Activated naive CD4-positive, alpha-beta T cell treated with anti-CD3 and anti-CD28 coated beads, Interleukin-2, amount 10 ng/mL, durations not matched to agents 7 days and 5 days (primary cell): ENCODE data around the gene CD180.

Source experiments
- CTCF ChIA-PET: fragments of 350-600 bp; sonication (Branson Sonifier 250); formaldehyde crosslinking; loops from one replicate; lab custom pipeline; 2021; ENCODE audit warnings: antibody characterized with exemption; lab: Charles Lee
- DNase-seq: peaks from one replicate; pipeline ENCODE4 v3.0.0-alpha.2; 2020
- H3K27ac Mint-ChIP-seq: one replicate; pipeline ENCODE4 v1.8.0; 2021; ENCODE audit warnings: mild to moderate bottlenecking, moderate library complexity, mixed read lengths
- H3K27me3 Mint-ChIP-seq: one replicate; pipeline ENCODE4 v1.8.0; 2021; ENCODE audit warnings: mild to moderate bottlenecking, mixed read lengths
- H3K36me3 Mint-ChIP-seq: one replicate; pipeline ENCODE4 v1.8.0; 2021; ENCODE audit warnings: mixed read lengths
- H3K4me1 Mint-ChIP-seq: one replicate; pipeline ENCODE4 v1.8.0; 2021; ENCODE audit warnings: mixed read lengths
- H3K4me3 Mint-ChIP-seq: one replicate; pipeline ENCODE4 v1.8.0; 2021; ENCODE audit warnings: mild to moderate bottlenecking, moderate library complexity, mixed read lengths
- H3K9me3 Mint-ChIP-seq: one replicate; pipeline ENCODE4 v1.8.0; 2021; ENCODE audit warnings: mixed read lengths

The CD180 gene

DNA sequence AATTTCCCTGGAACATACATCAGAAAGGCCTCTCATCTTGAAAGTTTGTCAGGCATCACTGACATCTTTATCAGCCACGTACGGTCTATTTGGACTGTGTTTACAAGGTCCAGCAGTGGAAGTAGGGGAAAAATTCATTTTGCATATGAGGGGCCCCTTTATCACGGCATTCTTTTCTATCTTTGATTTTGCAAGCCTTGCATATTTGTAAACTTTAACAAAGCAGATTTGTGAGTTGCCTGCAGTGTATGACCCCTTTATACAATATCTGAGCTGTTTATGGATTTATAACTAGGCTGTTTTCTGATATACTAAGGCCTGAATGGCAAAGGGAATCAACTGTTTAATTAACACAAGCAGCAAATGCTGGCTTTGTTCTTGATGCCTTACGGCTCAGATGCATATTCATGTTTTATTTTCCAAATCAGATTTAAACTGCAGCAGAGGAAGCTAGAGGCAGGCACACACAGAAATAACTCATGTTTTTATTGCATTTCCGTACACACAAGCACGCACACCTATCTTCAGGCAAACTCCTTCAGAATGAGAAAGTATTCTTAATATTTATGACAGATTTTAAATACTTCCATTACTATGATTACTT is 61.1 kb downstream of the CD180 start:
- Mint-ChIP-seq H3K36me3 (peaks cover 29% of the 10 kb centered on the region), H3K9me3 (no peaks in the 10 kb centered on the region), H3K27ac (no peak overlapping the region), H3K4me1 (no peaks in the 10 kb centered on the region), H3K27me3 (no peaks in the 10 kb centered on the region), H3K4me3 (no peak overlapping the region)
- DNase-seq = no peak
- CTCF ChIA-PET = no interaction called here

DNA sequence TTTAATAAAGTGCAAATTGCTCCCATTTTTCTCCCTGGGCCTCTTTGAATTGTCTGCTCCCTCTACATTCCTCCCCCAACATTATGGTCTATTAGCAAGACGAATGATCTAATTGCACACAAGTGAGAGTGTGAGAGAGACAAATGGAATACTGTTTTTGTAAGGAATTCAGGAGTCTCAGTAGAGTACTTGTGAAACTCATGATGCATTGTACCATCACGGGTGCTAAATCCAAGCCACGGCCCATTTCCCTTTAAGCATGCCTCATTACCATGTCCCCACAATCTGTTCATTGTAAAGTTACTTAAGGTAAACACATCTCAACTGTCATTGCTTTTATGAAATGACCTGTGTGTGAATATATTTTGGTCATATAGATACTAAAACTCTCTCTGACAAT is 62.8 kb downstream of the CD180 start:
- H3K4me3 Mint-ChIP-seq = no peak overlapping the region
- DNase-seq = no peak
- no peaks in the 10 kb centered on the region for H3K9me3 Mint-ChIP-seq
- H3K27ac Mint-ChIP-seq = no peak overlapping the region
- H3K27me3 Mint-ChIP-seq = no peaks in the 10 kb centered on the region
- no peaks in the 10 kb centered on the region for H3K4me1 Mint-ChIP-seq
- H3K36me3 Mint-ChIP-seq = peaks cover 33% of the 10 kb centered on the region
- CTCF ChIA-PET = no interaction called here

DNA sequence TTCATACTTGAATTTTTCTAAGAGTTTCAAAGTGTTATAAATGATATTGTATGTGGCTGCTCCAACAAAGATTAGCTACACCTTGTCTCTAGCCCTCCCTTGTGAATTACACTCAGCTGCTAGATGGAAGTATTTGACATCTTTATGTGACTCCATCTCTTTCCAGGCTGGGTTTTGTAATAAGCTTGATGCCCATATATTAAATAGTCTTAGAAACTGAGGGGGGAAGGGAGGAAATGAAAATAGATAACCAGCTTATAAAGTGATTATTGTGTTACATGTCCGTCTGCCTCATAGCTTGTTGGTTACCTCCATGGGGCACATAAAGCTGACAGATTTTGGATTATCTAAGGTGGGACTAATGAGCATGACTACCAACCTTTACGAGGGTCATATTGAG is 63.4 kb downstream of the CD180 start:
- H3K4me1 Mint-ChIP-seq = no peaks in the 10 kb centered on the region
- H3K27ac Mint-ChIP-seq = peak overlapping the region; percentile 37
- CTCF ChIA-PET = interaction anchor here (1.5 kb wide), 1 partner anchor 14 kb away, joined by 3 read pairs; no protein-coding TSS in a partner anchor
- no peak for DNase-seq
- H3K9me3 Mint-ChIP-seq = no peaks in the 10 kb centered on the region
- no peaks in the 10 kb centered on the region for H3K27me3 Mint-ChIP-seq
- H3K36me3 Mint-ChIP-seq = peaks cover 36% of the 10 kb centered on the region
- no peak overlapping the region for H3K4me3 Mint-ChIP-seq

DNA sequence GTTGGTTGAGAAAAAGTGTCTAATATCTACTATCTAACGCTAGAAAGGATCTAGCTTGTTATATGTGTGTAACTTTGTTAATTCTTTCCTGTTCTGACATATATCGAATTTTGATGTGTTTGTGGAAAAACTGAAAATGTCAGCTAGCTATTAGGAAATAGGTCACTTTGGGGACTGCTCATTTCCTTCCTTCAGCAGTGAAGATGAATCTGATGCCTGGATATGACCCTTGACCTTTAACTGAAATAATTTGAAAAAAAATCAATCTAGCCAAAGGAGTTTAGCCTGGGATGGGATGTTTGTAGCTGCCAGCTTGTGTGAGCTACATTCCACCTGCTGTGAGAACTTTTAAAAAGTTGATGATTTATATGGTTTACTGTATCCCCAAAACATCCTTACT is 66.8 kb downstream of the CD180 start:
- no peak overlapping the region for H3K27ac Mint-ChIP-seq
- CTCF ChIA-PET = no interaction called here
- peaks cover 3% of the 10 kb centered on the region for H3K4me1 Mint-ChIP-seq
- H3K27me3 Mint-ChIP-seq = no peaks in the 10 kb centered on the region
- H3K4me3 Mint-ChIP-seq = no peak overlapping the region
- peaks cover 46% of the 10 kb centered on the region for H3K36me3 Mint-ChIP-seq
- H3K9me3 Mint-ChIP-seq = no peaks in the 10 kb centered on the region
- no peak for DNase-seq
